GM11168 (cell line): ENCODE measurements around the gene PNO1.

ENCODE experiments used
- in situ Hi-C: fragments of 300-500 bp; cut with MboI; formaldehyde crosslinking; loops from one replicate; pipeline ENCODE4 v1.12.0; 2022; ENCODE audit warnings: low sequenced_read_pairs; ENCODE audit not compliant: unreplicated experiment

PNO1 gene

GRCh38 chr2:68190991-68191731 is 33.5 kb downstream of the PNO1 start:
- in situ Hi-C loops: loop anchor here (10.0 kb wide), 1 partner anchor 254 kb away; no protein-coding TSS in a partner anchor

- in situ Hi-C loops: loop anchor here (10.0 kb wide), 1 partner anchor 252 kb away; no protein-coding TSS in a partner anchor
Observed at GRCh38 chr2:68193144-68193543, 35.5 kb downstream of the PNO1 start.

GRCh38 chr2:68193787-68194372 is 36.2 kb downstream of the PNO1 start:
- in situ Hi-C loops: loop anchor here (10.0 kb wide), 1 partner anchor 251 kb away; no protein-coding TSS in a partner anchor

GRCh38 chr2:68195096-68195495 is 37.4 kb downstream of the PNO1 start:
- in situ Hi-C loops: loop anchor here (10.0 kb wide), 1 partner anchor 250 kb away; no protein-coding TSS in a partner anchor

GRCh38 chr2:68196120-68196716 is 38.5 kb downstream of the PNO1 start:
- in situ Hi-C loops: loop anchor here (10.0 kb wide), 1 partner anchor 249 kb away; no protein-coding TSS in a partner anchor

GRCh38 chr2:68200157-68200787 is 42.6 kb downstream of the PNO1 start:
- in situ Hi-C loops: no loop called here

GRCh38 chr2:68203587-68203986 is 45.9 kb downstream of the PNO1 start:
- in situ Hi-C loops: no loop called here

GRCh38 chr2:68206793-68207192 is 49.1 kb downstream of the PNO1 start:
- in situ Hi-C loops: no loop called here

GRCh38 chr2:68214381-68214780 is 56.7 kb downstream of the PNO1 start:
- in situ Hi-C loops: no loop called here

- in situ Hi-C loops: no loop called here
Observed at GRCh38 chr2:68216454-68217310, 59.0 kb downstream of the PNO1 start.

- in situ Hi-C loops: no loop called here
Observed at GRCh38 chr2:68217729-68218128, 60.0 kb downstream of the PNO1 start.

GRCh38 chr2:68218343-68218901 is 60.7 kb downstream of the PNO1 start:
- in situ Hi-C loops: no loop called here

GRCh38 chr2:68222287-68222686 is 64.6 kb downstream of the PNO1 start:
- in situ Hi-C loops: no loop called here

GRCh38 chr2:68223419-68223818 is 65.7 kb downstream of the PNO1 start:
- in situ Hi-C loops: no loop called here

GRCh38 chr2:68225119-68225632 is 67.5 kb downstream of the PNO1 start:
- in situ Hi-C loops: no loop called here
